Calu3 (cell line): ENCODE results near the gene FRMD1. TPM values are rescaled to one million over a fixed set of nuclear protein-coding genes. Genes with fewer than 3 reads are reported as not detected.

Experiments used
- BruUV-seq: library from RNA; stranded (reverse); fragments of 400-500 nt; replicated peaks from 2 replicates; lab custom pipeline; 2021; lab: Mats Ljungman, UMichigan
- CTCF ChIA-PET: fragments of 300-600 bp; sonication (Branson Sonifier 250); formaldehyde crosslinking; loops from one replicate; lab custom pipeline; 2022; ENCODE audit warnings: antibody characterized with exemption; lab: Charles Lee
- DNase-seq: peaks from one replicate; pipeline ENCODE4 v3.0.0; 2022
- H3K27ac Mint-ChIP-seq: one replicate; pipeline ENCODE4 v1.8.0; 2022; ENCODE audit warnings: mixed read lengths; ENCODE audit not compliant: unreplicated experiment
- H3K27me3 Mint-ChIP-seq: one replicate; pipeline ENCODE4 v1.8.0; 2022; ENCODE audit warnings: mixed read lengths; ENCODE audit not compliant: unreplicated experiment
- H3K36me3 Mint-ChIP-seq: one replicate; pipeline ENCODE4 v1.8.0; 2022; ENCODE audit warnings: mild to moderate bottlenecking, moderate library complexity, mixed read lengths; ENCODE audit not compliant: insufficient read depth, unreplicated experiment
- H3K4me1 Mint-ChIP-seq: one replicate; pipeline ENCODE4 v1.8.0; 2022; ENCODE audit warnings: mild to moderate bottlenecking, low read depth, mixed read lengths; ENCODE audit not compliant: unreplicated experiment
- H3K4me3 Mint-ChIP-seq: one replicate; pipeline ENCODE4 v1.8.0; 2022; ENCODE audit warnings: mild to moderate bottlenecking, low read depth, moderate library complexity, mixed read lengths; ENCODE audit not compliant: unreplicated experiment
- H3K9me3 Mint-ChIP-seq: one replicate; pipeline ENCODE4 v1.8.0; 2022; ENCODE audit warnings: low read depth, mixed read lengths; ENCODE audit not compliant: unreplicated experiment
- CTCF ChIP-seq: fragments of 200-600 bp; IDR thresholded peaks from one replicate; pipeline ENCODE4 v1.8.0; 2022; ENCODE audit warnings: antibody characterized with exemption; ENCODE audit not compliant: unreplicated experiment
- intact Hi-C: fragments of 100-400 bp; cut with micrococcal nuclease; formaldehyde crosslinking; loops from one replicate; pipeline ENCODE4 v1.10.0; 2022; ENCODE audit not compliant: unreplicated experiment
- total RNA-seq: library from RNA; stranded (reverse); gene quantifications from 2 replicates; pipeline ENCODE4 v1.2.3, GENCODE V29; 2022

Gene FRMD1
- total RNA-seq, 1 experiment from 2014 or later: not detected

GRCh38 chr6:168055696-168056489, 23.1 kb downstream of the FRMD1 start:
- no peak for TF ChIP-seq CTCF
- Mint-ChIP-seq H3K36me3 (no peaks in the 10 kb centered on the region), H3K4me3 (no peak overlapping the region), H3K27me3 (peaks cover 42% of the 10 kb centered on the region), H3K4me1 (peaks cover 7% of the 10 kb centered on the region), H3K9me3 (no peaks in the 10 kb centered on the region), H3K27ac (no peak overlapping the region)
- CTCF ChIA-PET: no interaction called here
- no peak for DNase-seq
- BruUV-seq: no TSS peak
- intact Hi-C loops: no loop called here

- CTCF ChIA-PET: no interaction called here
- no peak for DNase-seq
- BruUV-seq: no TSS peak
- no peak overlapping the region for H3K4me3 Mint-ChIP-seq
- no peaks in the 10 kb centered on the region for H3K4me1 Mint-ChIP-seq
- TF ChIP-seq CTCF: no peak
- no peaks in the 10 kb centered on the region for H3K9me3 Mint-ChIP-seq
- peaks cover 46% of the 10 kb centered on the region for H3K27me3 Mint-ChIP-seq
- intact Hi-C loops: no loop called here
- H3K36me3 Mint-ChIP-seq: no peaks in the 10 kb centered on the region
- H3K27ac Mint-ChIP-seq: no peak overlapping the region
Observed at GRCh38 chr6:168054765-168055560, 24.0 kb downstream of the FRMD1 start.

GRCh38 chr6:168053957-168054471, 25.0 kb downstream of the FRMD1 start:
- Mint-ChIP-seq H3K27ac (no peak overlapping the region), H3K9me3 (no peaks in the 10 kb centered on the region), H3K27me3 (peaks cover 55% of the 10 kb centered on the region), H3K36me3 (no peaks in the 10 kb centered on the region), H3K4me3 (no peak overlapping the region), H3K4me1 (no peaks in the 10 kb centered on the region)
- DNase-seq: no peak
- BruUV-seq: no TSS peak
- no peak for TF ChIP-seq CTCF
- CTCF ChIA-PET: interaction anchor here (1.7 kb wide), 1 partner anchor 121 kb away, joined by 4 read pairs; no protein-coding TSS in a partner anchor
- intact Hi-C loops: no loop called here

GRCh38 chr6:168053086-168053956, 25.7 kb downstream of the FRMD1 start:
- Mint-ChIP-seq H3K4me3 (no peak overlapping the region), H3K9me3 (no peaks in the 10 kb centered on the region), H3K27me3 (peaks cover 57% of the 10 kb centered on the region), H3K36me3 (no peaks in the 10 kb centered on the region), H3K4me1 (no peaks in the 10 kb centered on the region), H3K27ac (no peak overlapping the region)
- no peak for DNase-seq
- no TSS peak for BruUV-seq
- CTCF ChIA-PET: interaction anchor here (1.7 kb wide), 1 partner anchor 121 kb away, joined by 4 read pairs; no protein-coding TSS in a partner anchor
- no peak for TF ChIP-seq CTCF
- intact Hi-C loops: no loop called here
